Adrenal gland (tissue), 12 donors: ENCODE results near the gene PUM2. TPM values are rescaled to one million over a fixed set of nuclear protein-coding genes. Genes with fewer than 3 reads are reported as not detected.
A peak's percentile ranks its signal among the peaks of the same experiment; 100 is the strongest.

ENCODE experiments used
- DNase-seq, 7 donors: peaks; one replicate each; pipeline ENCODE4 v3.0.0-alpha.2; 2019 to 2020
- H3K27ac ChIP-seq, 5 donors: fragments of 200-600 bp; sonication (generic) in 4 of 5; 1 replicate in 3 of 5; 2 replicates in 2 of 5; pipeline versions ENCODE4 v1.5.1 to v1.8.0; 2016 to 2020; ENCODE audit warnings: mild to moderate bottlenecking in 1 of 5
- H3K27me3 ChIP-seq: fragments of 200-600 bp; 2 replicates; pipeline ENCODE4 v1.8.0; 2021
- H3K36me3 ChIP-seq, 2 donors: fragments of 200-600 bp; replicated peaks in 1 of 2; 1 replicate in 1 of 2; 2 replicates in 1 of 2; pipeline versions ENCODE4 v1.5.1 to v1.8.0; 2018 to 2022
- H3K4me1 ChIP-seq, 2 donors: fragments of 200-600 bp; replicated peaks in 1 of 2; 1 replicate in 1 of 2; 2 replicates in 1 of 2; pipeline versions ENCODE4 v1.5.1 to v1.8.0; 2018 to 2021
- H3K4me3 ChIP-seq, 4 donors: fragments of 200-600 bp; sonication (generic) in 3 of 4; one replicate each; pipeline ENCODE4 v1.5.1; 2016 to 2018
- H3K9me3 ChIP-seq, 3 donors: fragments of 200-600 bp; sonication (generic) in 1 of 3; replicated peaks in 1 of 3; 1 replicate in 2 of 3; 2 replicates in 1 of 3; pipeline versions ENCODE4 v1.5.1 to v1.8.0; 2016 to 2021
- CTCF ChIP-seq, 6 experiments: fragments of 450-650 bp in 4 of 6; fragments of 200-600 bp in 2 of 6; sonication (generic) in 1 of 6; IDR thresholded peaks; 1 replicate in 5 of 6; 2 replicates in 1 of 6; pipeline versions ENCODE4 v1.5.1 to v1.8.0; 2016 to 2021; ENCODE audit warnings: antibody characterized with exemption in 6 of 6, mild to moderate bottlenecking in 2 of 6, moderate library complexity in 1 of 6
- POLR2A ChIP-seq, 2 donors: fragments of 450-650 bp; IDR thresholded peaks; one replicate each; pipeline ENCODE4 v1.6.1; 2017; ENCODE audit warnings: antibody characterized with exemption in 2 of 2, mild to moderate bottlenecking in 2 of 2, moderate library complexity in 1 of 2
- WGBS, 4 donors: extraction: QIAGEN DNeasy Blood & Tissue Kit in 2 of 4; methylation state at CpG; one replicate each; pipeline versions ENCODE4 v1.1.5 to v1.1.7; 2013 to 2017; 5-methylcytosine and 5-hydroxymethylcytosine counted together
- intact Hi-C, 2 donors: fragments of 100-400 bp; cut with DNase I; formaldehyde crosslinking; loops; one replicate each; pipeline versions ENCODE4 v1.14.1 to v1.15.0; 2022 to 2023
- polyA plus RNA-seq, 3 donors: library from polyadenylated mRNA; stranded (reverse); fragments of 200-250 nt in 2 of 3; fragments of 350-450 nt in 1 of 3; fragmentation: Illumina TruSeq in 1 of 3; extraction: RNeasy Lipid Tissue Mini Kit (QIAGEN cat#74804) in 1 of 3; gene quantifications; one replicate each; pipeline ENCODE4 v1.2.3, GENCODE V29; 2013 to 2014
- total RNA-seq, 9 donors: library from RNA; depleted of rRNA in 4 of 9; stranded (reverse); fragments of >200 nt in 4 of 9; fragments of 120-200 nt in 1 of 9; fragmentation: NEBNext Ultra II Directional in 1 of 9; extraction: Animal tissue kit (Norgen Biotek cat#: 25700) in 1 of 9; gene quantifications; one replicate each; pipeline versions ENCODE4 v1.1.0 to v1.2.4, GENCODE V29; 2013 to 2023
- donor health status: healthy with polysubstance abuse.
- donor health status: Bipolar disorder and iron deficiency.
- donor health status: DM: yes; HTN: yes; CAD: no.
- donor health status: DM: no; HTN: no; CAD: no.
- donor health status: DM: no; HTN: no; CAD: no.
- donor health status: DM: yes; HTN: yes; CAD: no.

The PUM2 gene
- total and polyA plus RNA-seq, 12 donors, result 25.5 to 105 (median 53.3) TPM

- TF ChIP-seq CTCF (IDR thresholded peaks at IDR 0.05) (no peak), POLR2A (IDR thresholded peaks at IDR 0.05) (no peak)
- peak overlapping the region in 1 of 5 donors; percentile 76 for H3K27ac ChIP-seq
- no peak for DNase-seq
- WGBS, 4 donors, result 80 to 94% (median 86%) methylated on average over 3 of the region's 3 CpGs
- H3K9me3 ChIP-seq, result no peaks in the 10 kb centered on the region
- no peaks in the 10 kb centered on the region for H3K27me3 ChIP-seq
- H3K4me3 ChIP-seq, result no peak overlapping the region
- H3K36me3 ChIP-seq, result no peaks in the 10 kb centered on the region
- peaks cover 13 to 17% of the 10 kb centered on the region in 2 donors for H3K4me1 ChIP-seq
- intact Hi-C loops, result no loop called here
Observed at GRCh38 chr2:20356042-20356441, 5.4 kb upstream of the PUM2 start.

- TF ChIP-seq CTCF (IDR thresholded peaks at IDR 0.05) (no peak), POLR2A (IDR thresholded peaks at IDR 0.05) (no peak)
- Histone ChIP-seq H3K27me3 (no peaks in the 10 kb centered on the region), H3K4me1 (peaks cover 13 to 17% of the 10 kb centered on the region in 2 donors), H3K9me3 (no peaks in the 10 kb centered on the region), H3K36me3 (no peaks in the 10 kb centered on the region), H3K27ac (peak overlapping the region in 4 of 5 donors; percentile 45 to 76 (median 60)), H3K4me3 (no peak overlapping the region)
- 36 to 60% (median 45%) methylated on average over 2 of the region's 2 CpGs for WGBS, 4 donors
- intact Hi-C loops, result no loop called here
- DNase-seq, result peak; percentile 59 to 87 (median 83)
Observed at GRCh38 chr2:20355131-20355530, 4.5 kb upstream of the PUM2 start.

GRCh38 chr2:20353241-20353992 is 2.8 kb upstream of the PUM2 start:
- WGBS, 4 donors, result 86 to 92% (median 88%) methylated on average over 9 of the region's 9 CpGs
- no peak for DNase-seq
- no peaks in the 10 kb centered on the region for H3K36me3 ChIP-seq
- H3K4me1 ChIP-seq, result peaks cover 23 to 27% of the 10 kb centered on the region in 2 donors
- H3K27me3 ChIP-seq, result no peaks in the 10 kb centered on the region
- no peaks in the 10 kb centered on the region for H3K9me3 ChIP-seq
- intact Hi-C loops, result no loop called here
- peak overlapping the region in 1 of 5 donors; percentile 5 for H3K27ac ChIP-seq
- TF ChIP-seq CTCF (IDR thresholded peaks at IDR 0.05) (no peak), POLR2A (IDR thresholded peaks at IDR 0.05) (no peak)
- no peak overlapping the region for H3K4me3 ChIP-seq

- DNase-seq, result no peak
- H3K27ac ChIP-seq, result peak overlapping the region in 2 of 5 donors; percentile 94 to 97
- no peaks in the 10 kb centered on the region for H3K27me3 ChIP-seq
- intact Hi-C loops, result no loop called here
- H3K4me1 ChIP-seq, result peaks cover 29 to 35% of the 10 kb centered on the region in 2 donors
- 84 to 89% (median 86%) methylated on average over 5 of the region's 5 CpGs for WGBS, 4 donors
- no peaks in the 10 kb centered on the region for H3K36me3 ChIP-seq
- no peaks in the 10 kb centered on the region for H3K9me3 ChIP-seq
- TF ChIP-seq POLR2A (IDR thresholded peaks at IDR 0.05) (no peak), CTCF (IDR thresholded peaks at IDR 0.05) (no peak)
- no peak overlapping the region for H3K4me3 ChIP-seq
Observed at GRCh38 chr2:20352581-20353216, 2.1 kb upstream of the PUM2 start.
